ENCODE data around the gene PLTP.

- TF ChIP-seq POLR2A (IDR thresholded peaks at IDR 0.05) (no peak), CTCF (IDR thresholded peaks at IDR 0.05) (no peak)
These were observed 47.2 kb upstream of the PLTP start for GRCh38 chr20:45959126-45959525.
